Measurements from ENCODE around the gene OR6F1.
"Not testable (repeated sequence)": the region's sequence is repeated elsewhere in the genome, so short reads cannot be mapped to it uniquely, and the experiment has no call there.

OR6F1 gene

DNA sequence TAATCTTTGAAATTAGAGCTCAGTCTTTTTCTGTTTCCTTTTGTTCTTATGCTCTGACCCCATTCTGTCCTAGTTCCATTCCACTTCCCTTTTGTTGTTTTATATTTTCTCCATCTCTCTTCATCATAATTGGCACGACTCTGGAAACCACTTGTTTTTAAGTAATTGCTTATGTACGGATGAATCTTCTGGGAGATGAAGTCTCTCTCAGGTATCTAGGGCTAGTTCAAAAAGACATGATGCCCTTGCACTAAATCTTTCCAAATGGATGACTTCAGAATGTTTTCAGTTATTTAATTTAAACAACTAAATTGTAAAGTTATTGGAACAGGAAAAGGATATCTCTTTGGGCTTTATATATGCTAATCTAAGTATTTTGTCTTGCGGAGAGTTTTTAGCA, at the start of gene OR6F1:
Gene OR6F1 (minus strand): TSS at position 101 of the 400 bp plus-strand sequence. CDS start 3,891 bp downstream, outside the sequence.
- no peak for DNase-seq

DNA sequence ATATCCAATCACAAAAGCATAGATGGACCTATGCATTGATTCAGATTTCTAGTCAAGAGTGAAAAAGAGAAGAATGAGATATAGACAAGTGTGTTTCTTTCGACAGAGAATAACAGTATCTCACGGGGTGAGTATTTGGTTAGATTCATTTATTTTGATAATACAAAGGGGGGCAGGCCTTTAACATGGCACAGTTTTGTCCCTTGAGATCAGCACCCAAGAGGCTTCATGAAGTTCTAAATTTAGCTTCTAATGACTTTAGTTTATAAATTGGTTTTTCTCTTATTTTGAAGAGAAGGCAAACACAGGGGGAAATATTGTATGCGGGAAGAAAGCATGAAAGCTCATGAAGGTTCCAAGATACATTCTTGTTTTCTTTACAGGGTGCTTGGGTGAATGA, 44.0 kb upstream of the OR6F1 start, which contains the start of gene OR1C1:
Gene OR1C1 (minus strand): TSS at position 101 of the 400 bp plus-strand sequence. CDS start 2,150 bp downstream, outside the sequence.
- no peak for DNase-seq

DNA sequence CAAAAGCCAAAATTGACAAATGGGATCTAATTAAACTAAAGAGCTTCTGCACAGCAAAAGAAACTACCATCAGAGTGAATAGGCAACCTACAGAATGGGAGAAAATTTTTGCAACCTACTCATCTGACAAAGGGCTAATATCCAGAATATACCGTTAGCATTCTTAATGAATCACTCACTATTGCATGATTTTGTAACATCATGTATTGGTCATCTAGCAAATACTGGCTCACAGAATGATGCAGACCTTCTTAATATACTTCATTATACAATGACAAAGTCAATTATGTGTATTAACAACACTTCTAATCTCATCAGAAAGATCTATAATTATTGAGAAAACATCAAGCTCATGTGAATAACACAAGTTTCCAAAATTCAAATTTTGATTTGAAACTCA, 37.9 kb upstream of the OR6F1 start:
- not testable (repeated sequence) for DNase-seq

DNA sequence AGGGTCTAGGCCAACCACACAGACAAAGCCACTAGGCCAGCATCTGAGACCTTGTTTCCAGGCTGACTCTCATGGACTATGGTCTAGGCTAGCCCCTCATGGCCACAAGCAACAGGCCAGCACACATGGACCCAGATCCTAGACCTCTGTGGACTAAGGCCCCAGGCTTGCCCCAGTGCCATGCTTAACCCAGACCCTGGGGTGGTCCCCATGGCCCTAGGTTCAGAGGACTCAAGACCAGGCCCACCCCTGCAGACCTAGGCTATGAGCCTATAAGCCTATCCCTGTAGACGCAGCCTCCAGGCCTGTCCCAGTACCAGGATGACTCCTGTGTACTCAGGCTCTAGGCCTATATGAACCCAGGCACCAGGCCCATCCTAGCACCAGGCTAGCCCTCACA, 33.4 kb upstream of the OR6F1 start:
- no peak for DNase-seq

DNA sequence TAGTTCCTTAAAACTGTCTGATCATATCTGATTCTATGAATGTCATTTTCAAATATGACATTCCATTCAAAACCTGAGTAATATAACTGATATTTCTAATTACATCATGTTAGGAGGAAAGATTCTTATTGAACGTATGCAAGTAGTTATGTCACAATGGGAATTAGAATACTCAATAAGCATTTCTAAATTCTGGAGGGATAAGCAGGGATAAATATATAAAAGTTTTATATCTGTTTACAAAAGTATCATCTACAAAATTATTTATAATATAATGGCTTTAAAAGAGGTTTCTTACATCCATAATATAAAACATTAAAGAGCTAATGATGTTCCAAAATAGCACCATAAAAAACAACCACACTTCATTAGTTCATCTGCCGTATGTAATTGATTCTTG, 31.6 kb upstream of the OR6F1 start, which contains the start of gene OR14A2:
Gene OR14A2 (minus strand): TSS at position 101 of the 400 bp plus-strand sequence.
- no peak for DNase-seq

DNA sequence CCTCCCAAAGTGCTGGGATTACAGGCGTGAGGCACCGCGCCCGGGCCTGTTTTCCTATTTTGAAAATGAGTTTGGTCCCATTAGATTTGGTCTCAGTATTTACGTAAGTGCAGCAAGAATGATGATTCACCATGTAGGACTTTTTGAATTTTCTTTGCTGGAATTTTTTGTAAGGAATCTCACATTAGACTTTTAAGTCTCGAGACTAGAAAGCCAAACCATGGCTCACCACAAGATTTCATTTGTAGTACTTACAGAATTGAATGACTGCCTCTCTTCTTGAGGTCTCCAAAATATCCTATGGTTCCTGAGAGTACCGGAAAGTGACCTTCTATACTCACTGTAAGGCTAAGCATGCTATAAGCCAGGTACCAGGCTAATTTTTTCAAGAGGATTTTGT, 31.2 kb upstream of the OR6F1 start:
- DNase-seq = no peak

DNA sequence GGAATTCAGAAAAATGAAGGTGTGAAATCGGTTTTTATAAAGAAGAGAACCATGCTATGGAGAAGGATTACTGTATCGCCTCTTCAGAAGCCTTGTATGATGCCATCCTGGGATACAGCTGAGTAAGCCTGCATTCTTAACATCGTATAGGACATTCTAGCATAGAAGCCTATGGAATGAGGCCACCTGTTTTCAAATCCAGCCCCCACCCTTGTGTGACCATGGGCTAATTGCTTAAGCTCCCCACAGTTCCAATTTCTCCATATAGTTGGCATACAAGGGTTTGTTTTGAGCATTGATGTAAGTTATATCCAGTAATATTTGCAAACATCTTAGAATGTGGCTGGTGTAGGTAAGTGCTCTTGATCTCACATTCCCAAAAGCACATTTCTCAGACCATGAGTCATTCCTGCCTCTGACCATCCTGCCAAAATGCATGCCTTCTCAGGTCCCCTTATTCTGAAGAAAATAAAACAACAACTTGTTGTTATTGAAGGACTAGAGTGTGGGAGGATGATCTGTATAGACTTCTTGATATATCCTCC, 30.0 kb upstream of the OR6F1 start:
- DNase-seq = no peak

DNA sequence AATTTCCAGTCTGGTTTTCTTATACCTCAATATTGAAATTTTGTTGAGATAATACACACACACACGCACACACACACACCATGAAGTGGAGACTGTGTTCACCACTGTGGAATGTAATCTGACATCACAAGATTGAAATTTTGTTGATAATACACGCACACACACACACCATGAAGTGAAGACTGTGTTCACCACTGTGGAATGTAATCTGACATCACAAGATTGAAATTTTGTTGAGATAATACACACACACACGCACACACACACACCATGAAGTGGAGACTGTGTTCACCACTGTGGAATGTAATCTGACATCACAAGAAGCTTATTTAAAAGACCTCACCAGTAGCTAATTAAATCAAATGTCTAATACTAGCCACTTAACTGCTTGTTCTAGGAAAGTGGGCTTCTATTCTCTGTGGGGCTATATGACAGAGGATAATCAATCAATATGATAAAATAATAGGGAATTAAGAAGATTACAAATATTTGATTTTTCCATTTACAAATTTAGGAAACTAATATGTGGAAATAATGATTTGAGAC, 25.8 kb upstream of the OR6F1 start:
- DNase-seq = not testable (repeated sequence)

DNA sequence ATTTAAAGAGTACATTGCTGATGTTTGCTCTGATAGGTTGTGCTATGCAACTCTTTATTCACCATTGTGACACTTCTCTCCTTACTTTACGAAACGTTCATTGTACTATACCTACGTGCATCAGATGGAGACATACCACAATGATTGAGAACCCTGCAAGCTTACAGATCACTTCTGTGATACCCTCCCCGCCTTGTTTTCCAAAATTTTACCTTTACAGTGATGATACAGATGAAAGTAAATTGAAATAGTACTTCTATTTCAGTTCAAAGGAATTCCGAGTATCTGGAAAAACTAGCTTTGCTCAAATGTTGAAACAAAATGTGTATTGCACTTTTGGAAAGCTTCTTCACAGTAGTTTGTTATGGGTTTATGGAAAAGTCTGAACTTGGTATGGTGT, 25.3 kb upstream of the OR6F1 start:
- DNase-seq = no peak

DNA sequence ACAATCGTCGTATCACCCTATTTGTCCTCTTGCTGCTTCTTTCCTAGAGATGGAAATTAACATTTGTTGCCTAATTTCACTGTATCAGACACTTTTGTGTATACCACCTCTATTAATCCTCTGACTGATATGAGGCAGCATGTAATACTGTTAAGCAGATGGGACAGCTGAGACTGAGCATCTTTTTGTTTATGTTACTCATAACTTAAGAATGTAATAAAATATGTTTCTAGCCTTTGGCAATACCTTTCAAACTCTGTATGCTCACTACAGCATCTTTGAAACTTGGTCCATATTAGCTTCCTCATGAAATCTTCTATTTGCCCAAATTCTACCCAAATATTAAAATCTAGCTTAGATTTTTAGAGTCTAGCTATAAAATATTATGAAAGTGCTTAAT, 24.3 kb upstream of the OR6F1 start:
- DNase-seq = no peak

DNA sequence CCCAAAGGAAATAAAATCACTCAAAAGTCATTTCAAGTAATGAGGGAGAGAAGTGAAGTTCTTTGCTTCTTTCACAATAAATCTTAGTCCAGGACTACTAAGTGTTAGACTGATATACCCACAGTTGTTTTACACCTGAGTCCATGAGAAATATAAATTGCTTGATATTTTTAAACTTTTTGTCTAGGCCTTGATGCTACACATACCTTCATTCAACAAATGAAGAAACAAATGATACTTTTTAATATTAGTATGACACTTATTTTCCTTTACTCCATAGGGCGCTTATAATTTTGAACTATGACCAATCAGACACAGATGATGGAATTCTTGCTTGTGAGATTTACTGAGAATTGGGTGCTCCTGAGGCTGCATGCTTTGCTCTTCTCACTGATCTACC, 21.9 kb upstream of the OR6F1 start, which contains the start of gene OR14K1:
Gene OR14K1 (plus strand): TSS at position 301 of the 400 bp plus-strand sequence. CDS start 0 bp downstream, at position 301.
- DNase-seq = no peak

DNA sequence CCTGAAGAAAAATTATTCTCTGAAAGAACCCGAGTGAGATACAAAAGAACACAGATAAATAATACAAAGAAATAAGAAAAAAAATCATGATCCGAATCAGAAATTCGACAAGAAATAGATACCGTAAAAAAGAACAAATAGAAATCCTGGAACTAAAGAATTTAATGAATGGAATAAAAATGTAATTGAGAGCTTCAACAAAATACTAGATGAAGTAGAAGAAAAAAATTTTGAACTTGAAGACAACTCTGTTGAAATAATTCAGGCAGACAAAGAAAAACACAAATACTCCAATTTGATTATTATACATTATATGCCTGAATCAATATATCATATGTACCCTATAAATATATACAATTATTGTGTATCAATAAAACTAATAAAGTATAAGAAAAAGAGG, 4.8 kb upstream of the OR6F1 start:
- no peak for DNase-seq

DNA sequence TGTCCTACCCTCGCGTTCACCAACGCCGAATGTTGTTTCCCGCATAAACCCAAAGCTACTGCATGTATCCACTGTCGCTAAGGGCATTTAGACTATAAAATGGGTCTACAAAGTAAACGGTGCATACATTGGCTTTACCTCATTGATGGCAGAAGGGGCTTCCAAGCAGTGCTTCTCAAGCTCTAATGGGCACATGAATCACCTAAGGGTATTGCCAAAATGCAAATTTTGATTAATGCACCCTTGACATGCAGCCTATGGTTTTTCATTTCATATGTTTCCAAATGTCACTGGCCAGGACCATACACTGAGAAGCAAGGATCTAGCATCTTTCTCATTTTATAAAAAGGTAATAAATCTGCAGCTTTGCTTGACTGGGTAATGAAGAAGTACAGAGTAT, 2.7 kb downstream of the OR6F1 start:
- DNase-seq = no peak

DNA sequence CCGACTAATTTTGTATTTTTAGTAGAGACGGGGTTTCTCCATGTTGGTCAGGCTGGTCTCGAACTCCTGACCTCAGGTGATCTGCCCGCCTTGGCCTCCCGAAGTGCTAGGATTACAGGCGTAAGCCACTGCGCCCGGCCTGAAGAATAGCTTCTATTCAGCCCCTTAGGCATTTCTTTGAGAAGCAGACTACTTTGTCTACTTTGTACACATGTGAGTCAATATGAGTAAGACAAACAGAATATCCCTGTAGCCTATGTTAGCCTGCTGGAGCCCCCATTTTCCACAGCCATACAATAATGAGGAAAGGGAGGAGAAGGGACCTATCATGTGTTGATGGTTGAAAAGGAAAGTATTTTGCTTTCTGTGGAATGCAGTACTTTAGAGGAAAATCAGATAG, 5.8 kb downstream of the OR6F1 start:
- DNase-seq = not testable (repeated sequence)

DNA sequence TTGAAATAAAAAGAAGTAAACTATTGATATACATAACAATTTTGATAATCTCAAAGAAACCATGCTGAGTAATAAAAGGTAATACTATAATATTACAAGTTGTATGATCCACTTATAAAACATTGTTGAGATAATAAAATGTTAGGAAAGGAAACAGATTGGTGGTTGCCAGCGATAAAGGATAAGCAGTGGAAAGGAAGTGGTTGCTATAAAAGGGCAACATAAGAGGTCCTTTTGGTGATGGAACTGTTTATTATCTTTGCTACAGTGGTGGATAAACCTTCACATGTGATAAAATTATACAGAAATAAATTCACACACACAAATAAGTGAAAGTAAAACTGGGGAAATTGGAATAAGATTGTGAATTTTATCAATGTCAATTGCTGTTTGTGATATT, 15.1 kb downstream of the OR6F1 start:
- DNase-seq = no peak

DNA sequence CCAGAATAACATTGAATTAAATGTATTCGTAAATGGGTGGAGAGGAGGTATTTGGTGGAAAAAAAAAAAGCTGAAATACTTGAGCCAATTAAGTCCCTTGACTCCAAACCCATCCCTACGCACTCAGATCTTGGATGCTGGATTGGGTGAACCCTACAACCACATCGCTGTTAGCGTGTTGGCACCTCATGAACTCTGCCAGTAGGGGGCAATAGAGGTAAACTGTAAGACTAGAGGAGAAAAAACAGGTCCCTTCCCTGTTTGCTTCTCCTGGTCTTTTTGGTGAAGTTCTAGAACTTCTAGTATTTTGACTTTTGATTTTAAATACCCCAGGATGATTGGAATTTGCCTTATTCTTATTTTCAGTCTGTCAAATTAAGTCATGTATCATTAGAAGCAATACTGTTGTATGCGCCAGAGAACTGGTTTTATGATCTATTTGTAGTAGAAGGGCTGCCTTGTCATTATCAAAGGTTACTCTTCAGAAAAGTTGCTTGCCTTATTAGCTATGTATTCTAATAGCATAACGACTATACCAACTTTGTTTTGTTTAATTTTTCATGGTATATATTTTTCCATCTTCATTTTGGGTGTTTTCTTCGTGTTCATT, 35.1 kb downstream of the OR6F1 start:
- no peak for DNase-seq

DNA sequence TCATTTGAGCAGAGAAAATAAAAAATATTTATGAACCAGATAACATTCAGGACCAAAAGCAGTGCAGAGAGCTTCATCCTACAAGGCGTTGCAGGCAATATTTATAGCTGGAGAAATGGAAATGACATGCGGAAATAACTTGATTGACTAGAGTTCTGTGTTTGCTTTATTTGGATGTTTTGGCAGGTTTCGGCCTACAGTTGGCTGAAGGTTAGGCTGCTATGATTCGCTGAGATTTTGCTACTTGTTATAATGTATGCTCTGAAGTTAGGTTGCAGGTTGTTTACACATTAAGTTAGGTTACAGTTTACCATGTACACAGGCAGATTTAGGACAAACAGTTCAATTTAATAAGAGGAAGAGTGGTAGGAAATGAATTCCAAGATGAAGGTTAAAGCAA, 36.3 kb downstream of the OR6F1 start:
- DNase-seq = no peak

DNA sequence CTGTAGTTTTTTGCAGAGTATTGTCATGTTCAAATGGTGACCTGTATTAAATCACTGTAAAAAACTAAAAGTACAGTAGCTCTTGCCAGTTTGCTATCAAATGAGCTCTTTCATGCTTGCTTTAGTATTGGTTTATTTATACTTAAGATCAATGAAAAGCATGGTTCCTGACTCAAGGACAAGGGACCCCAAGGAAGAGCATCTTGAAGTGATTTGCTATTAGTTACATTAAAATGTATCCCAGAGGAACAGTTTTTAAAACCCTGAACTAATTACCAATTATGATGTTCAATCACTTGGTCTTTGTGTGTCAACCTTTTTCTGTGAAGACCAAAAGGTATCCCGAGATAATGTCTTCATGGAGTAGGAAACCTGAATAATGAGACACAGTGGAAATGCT, 36.8 kb downstream of the OR6F1 start, which contains the start of gene OR13G1:
Gene OR13G1 (minus strand): TSS at position 101 of the 400 bp plus-strand sequence. CDS start 6,698 bp downstream, outside the sequence.
- DNase-seq = no peak

DNA sequence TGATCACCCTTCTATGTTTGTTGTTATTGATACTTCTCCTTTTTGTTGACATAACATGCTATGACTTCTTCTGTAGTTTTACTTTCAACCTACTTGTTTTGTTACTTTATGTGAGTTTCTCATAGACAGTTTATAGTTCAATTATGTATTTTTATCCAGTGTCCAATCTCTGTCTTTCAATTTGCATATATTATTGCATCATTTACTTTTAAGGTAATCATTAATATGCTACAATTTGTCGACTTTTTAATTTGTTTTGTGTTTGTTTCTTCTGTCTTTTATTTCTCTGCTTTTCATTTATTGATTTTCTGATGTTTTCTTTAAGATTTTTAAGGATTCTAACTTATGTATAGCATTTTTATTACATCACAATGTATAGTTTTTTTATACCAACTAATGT, 47.2 kb downstream of the OR6F1 start:
- DNase-seq = no peak
